ENCODE measurements around the gene NTHL1. TPM values are rescaled to one million over a fixed set of nuclear protein-coding genes. Genes with fewer than 3 reads are reported as not detected.

NTHL1 gene
- polyA plus RNA-seq, 3 donors: 9.2 to 22.4 (median 9.6) TPM

DNA sequence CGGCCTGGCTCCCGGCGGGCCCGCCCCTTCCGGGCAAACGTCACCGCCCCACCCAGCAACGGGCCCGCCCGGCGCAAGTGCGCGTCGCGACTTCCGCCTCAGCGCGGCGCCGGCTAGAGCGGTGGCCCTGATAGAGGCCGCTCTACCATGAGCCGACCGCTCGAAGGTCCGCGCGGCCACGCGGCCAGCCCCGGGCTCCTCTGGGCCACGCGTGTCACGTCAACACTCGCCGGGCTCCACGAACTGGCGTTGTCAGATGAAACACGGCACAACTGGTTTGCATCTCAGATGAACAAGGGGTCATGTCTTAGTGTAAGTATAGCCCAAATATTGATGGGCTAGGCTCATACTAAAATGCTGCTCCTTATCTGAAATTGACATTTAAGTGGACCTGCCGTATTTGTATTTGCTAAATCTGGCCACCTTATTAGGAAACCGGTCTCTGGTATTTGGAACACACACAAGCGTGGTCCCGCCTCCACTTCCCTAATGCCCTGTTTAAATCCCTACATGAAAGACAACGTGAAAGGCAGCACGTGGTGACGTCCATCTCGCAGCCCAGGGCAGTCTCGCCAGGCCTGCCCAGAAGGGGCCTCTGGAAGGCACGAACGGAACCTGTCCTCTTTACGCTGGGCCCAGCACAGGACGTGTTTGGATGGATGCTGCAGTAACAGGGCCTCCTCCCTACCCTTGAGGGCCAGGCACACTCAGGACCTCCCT lies 37.7 kb downstream of the NTHL1 start, which contains the start of gene ZNF598:
Gene ZNF598, minus strand, starts transcription at position 31 of the 720 bp plus-strand sequence.
- Histone ChIP-seq H3K27me3 (ENCODE audit: control insufficient read depth in 2 of 2, insufficient read depth in 2 of 2, low read length in 2 of 2) (no peaks in the 10 kb centered on the region), H3K4me2 (replicated peaks; ENCODE audit: extremely low read depth, low read length, poor library complexity, severe bottlenecking) (peak within 1 kb of the TSS; percentile 94), H3K4me1 (ENCODE audit: control insufficient read depth in 1 of 2, insufficient read depth in 2 of 2, low read length in 2 of 2) (peaks cover 34 to 56% of the 10 kb centered on the region in 2 donors), H3K27ac (ENCODE audit: low read depth in 1 of 2, low read length in 2 of 2) (peak within 1 kb of the TSS; percentile 80 to 88), H3K9ac (ENCODE audit: insufficient read depth, low read length, poor library complexity, severe bottlenecking) (peak within 1 kb of the TSS; percentile 91), H3K4me3 (replicated peaks in 1 of 3; ENCODE audit: low read depth in 2 of 3, low read length in 3 of 3) (peak within 1 kb of the TSS; percentile 59 to 85 (median 63)), H4K20me1 (ENCODE audit: insufficient read depth, low read length) (peaks cover 38% of the 10 kb centered on the region), H3K79me2 (ENCODE audit: insufficient read depth, low read length) (peaks cover 44% of the 10 kb centered on the region), H2AFZ (ENCODE audit: insufficient read depth, low read depth, low read length, poor library complexity, severe bottlenecking) (peak within 1 kb of the TSS; percentile 75), H3K9me3 (replicated peaks in 1 of 2; ENCODE audit: control insufficient read depth in 1 of 2, insufficient read depth in 1 of 2, low read length in 2 of 2) (no peaks in the 10 kb centered on the region), H3K36me3 (replicated peaks in 1 of 2; ENCODE audit: control insufficient read depth in 1 of 2, insufficient read depth in 2 of 2, low read length in 2 of 2) (peaks cover 0 to 2% of the 10 kb centered on the region in 2 donors)
- intact Hi-C loops (cut with micrococcal nuclease): loop anchor here (5.0 to 10.0 kb wide), 4 partner anchors 37 to 245 kb away; partner anchors contain the start of genes ECI1 (in 1 of the 2), NTHL1 (in 1 of the 2) and TSC2 (in 1 of the 2)
- 1% methylated on average over 52 of the region's 52 CpGs for WGBS (ENCODE audit: insufficient coverage)
- peaks cover 4 to 7% of the 10 kb centered on the region in 2 donors for H3K36me3 Mint-ChIP-seq
- H3K4me1 Mint-ChIP-seq: peaks cover 43% of the 10 kb centered on the region
- H3K27ac Mint-ChIP-seq: peak within 1 kb of the TSS; percentile 95 to 98 (median 97)
- peaks cover 0 to 2% (median 0%) of the 10 kb centered on the region in 7 donors for H3K9me3 Mint-ChIP-seq
- peaks cover 0 to 1% (median 0%) of the 10 kb centered on the region in 3 donors for H3K27me3 Mint-ChIP-seq (ENCODE audit: low read depth in 3 of 3)
- TF ChIP-seq, protein P1, sequence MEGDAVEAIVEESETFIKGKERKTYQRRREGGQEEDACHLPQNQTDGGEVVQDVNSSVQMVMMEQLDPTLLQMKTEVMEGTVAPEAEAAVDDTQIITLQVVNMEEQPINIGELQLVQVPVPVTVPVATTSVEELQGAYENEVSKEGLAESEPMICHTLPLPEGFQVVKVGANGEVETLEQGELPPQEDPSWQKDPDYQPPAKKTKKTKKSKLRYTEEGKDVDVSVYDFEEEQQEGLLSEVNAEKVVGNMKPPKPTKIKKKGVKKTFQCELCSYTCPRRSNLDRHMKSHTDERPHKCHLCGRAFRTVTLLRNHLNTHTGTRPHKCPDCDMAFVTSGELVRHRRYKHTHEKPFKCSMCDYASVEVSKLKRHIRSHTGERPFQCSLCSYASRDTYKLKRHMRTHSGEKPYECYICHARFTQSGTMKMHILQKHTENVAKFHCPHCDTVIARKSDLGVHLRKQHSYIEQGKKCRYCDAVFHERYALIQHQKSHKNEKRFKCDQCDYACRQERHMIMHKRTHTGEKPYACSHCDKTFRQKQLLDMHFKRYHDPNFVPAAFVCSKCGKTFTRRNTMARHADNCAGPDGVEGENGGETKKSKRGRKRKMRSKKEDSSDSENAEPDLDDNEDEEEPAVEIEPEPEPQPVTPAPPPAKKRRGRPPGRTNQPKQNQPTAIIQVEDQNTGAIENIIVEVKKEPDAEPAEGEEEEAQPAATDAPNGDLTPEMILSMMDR (IDR thresholded peaks at IDR 0.05): no peak
- peak within 1 kb of the TSS; percentile 84 to 92 for H3K4me3 Mint-ChIP-seq
- DNase-seq: peak; percentile 81 to 86 (median 85)

GRCh38 chr16:2009164-2009711 lies 38.4 kb downstream of the NTHL1 start:
- TF ChIP-seq, protein P1 (IDR thresholded peaks at IDR 0.05): no peak
- H3K27ac ChIP-seq (ENCODE audit: low read depth in 1 of 2, low read length in 2 of 2): peak overlapping the region; percentile 14 to 85
- H3K4me1 Mint-ChIP-seq: peaks cover 47% of the 10 kb centered on the region
- H3K4me3 ChIP-seq (replicated peaks in 1 of 3; ENCODE audit: low read depth in 2 of 3, low read length in 3 of 3): peak overlapping the region; percentile 59 to 85 (median 59)
- H3K36me3 Mint-ChIP-seq: peaks cover 4 to 8% of the 10 kb centered on the region in 2 donors
- H2AFZ ChIP-seq (ENCODE audit: insufficient read depth, low read depth, low read length, poor library complexity, severe bottlenecking): peak overlapping the region; percentile 61
- peak overlapping the region; percentile 91 for H3K9ac ChIP-seq (ENCODE audit: insufficient read depth, low read length, poor library complexity, severe bottlenecking)
- peak in 1 of 3 donors; percentile 38 for DNase-seq
- H3K79me2 ChIP-seq (ENCODE audit: insufficient read depth, low read length): peaks cover 51% of the 10 kb centered on the region
- H3K4me3 Mint-ChIP-seq: peak overlapping the region; percentile 81 to 89
- peak overlapping the region; percentile 94 for H3K4me2 ChIP-seq (replicated peaks; ENCODE audit: extremely low read depth, low read length, poor library complexity, severe bottlenecking)
- H3K36me3 ChIP-seq (replicated peaks in 1 of 2; ENCODE audit: control insufficient read depth in 1 of 2, insufficient read depth in 2 of 2, low read length in 2 of 2): peaks cover 0 to 2% of the 10 kb centered on the region in 2 donors
- H3K9me3 Mint-ChIP-seq: peaks cover 0 to 2% (median 0%) of the 10 kb centered on the region in 7 donors
- H3K27ac Mint-ChIP-seq: peak overlapping the region; percentile 72 to 91 (median 85)
- H3K9me3 ChIP-seq (replicated peaks in 1 of 2; ENCODE audit: control insufficient read depth in 1 of 2, insufficient read depth in 1 of 2, low read length in 2 of 2): no peaks in the 10 kb centered on the region
- H3K27me3 Mint-ChIP-seq (ENCODE audit: low read depth in 3 of 3): peaks cover 0 to 1% (median 0%) of the 10 kb centered on the region in 3 donors
- peaks cover 36 to 61% of the 10 kb centered on the region in 2 donors for H3K4me1 ChIP-seq (ENCODE audit: control insufficient read depth in 1 of 2, insufficient read depth in 2 of 2, low read length in 2 of 2)
- no peaks in the 10 kb centered on the region for H3K27me3 ChIP-seq (ENCODE audit: control insufficient read depth in 2 of 2, insufficient read depth in 2 of 2, low read length in 2 of 2)
- intact Hi-C loops (cut with micrococcal nuclease): loop anchor here (5.0 to 10.0 kb wide), 4 partner anchors 38 to 246 kb away; partner anchors contain the start of genes ECI1 (in 1 of the 2), NTHL1 (in 1 of the 2) and TSC2 (in 1 of the 2)
- under 1% methylated on average over 55 of the region's 55 CpGs for WGBS (ENCODE audit: insufficient coverage)
- H4K20me1 ChIP-seq (ENCODE audit: insufficient read depth, low read length): peaks cover 45% of the 10 kb centered on the region
